ENCODE results near the gene RECQL5.
A peak's percentile ranks its signal among the peaks of the same experiment; 100 is the strongest.
"Not testable (repeated sequence)": the region's sequence is repeated elsewhere in the genome, so short reads cannot be mapped to it uniquely, and the experiment has no call there.

RECQL5 gene

DNA sequence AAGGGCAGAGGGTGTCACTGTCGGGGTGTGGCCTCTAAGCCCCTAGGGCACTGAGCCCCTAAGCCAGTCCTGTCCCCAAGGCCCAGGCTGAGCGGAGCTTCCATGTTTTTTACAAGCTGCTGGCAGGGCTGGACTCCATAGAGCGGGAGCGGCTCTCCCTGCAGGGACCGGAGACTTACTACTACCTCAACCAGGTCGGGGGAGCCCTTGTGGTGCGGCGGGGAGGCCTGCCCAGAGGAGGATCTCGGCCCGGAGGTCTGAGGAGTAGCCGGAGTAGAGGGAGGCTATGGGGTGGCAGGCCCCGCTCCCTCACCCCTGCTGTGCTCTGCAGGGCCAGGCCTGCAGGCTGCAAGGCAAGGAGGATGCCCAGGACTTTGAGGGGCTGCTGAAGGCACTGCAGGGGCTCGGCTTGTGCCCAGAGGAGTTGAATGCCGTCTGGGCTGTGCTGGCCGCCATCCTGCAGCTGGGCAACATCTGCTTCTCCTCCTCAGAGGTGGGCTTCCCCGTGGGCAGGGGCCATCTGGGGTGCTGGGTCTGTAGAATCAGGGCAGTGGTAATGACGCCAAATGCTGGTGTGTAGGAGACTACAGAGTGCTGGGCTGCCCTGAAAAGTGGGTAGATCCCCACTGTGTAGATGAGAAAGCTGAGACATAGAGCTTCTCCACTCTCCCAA is 74.5 kb downstream of the RECQL5 start:
- no peak for DNase-seq (ENCODE audit: low spot score)

DNA sequence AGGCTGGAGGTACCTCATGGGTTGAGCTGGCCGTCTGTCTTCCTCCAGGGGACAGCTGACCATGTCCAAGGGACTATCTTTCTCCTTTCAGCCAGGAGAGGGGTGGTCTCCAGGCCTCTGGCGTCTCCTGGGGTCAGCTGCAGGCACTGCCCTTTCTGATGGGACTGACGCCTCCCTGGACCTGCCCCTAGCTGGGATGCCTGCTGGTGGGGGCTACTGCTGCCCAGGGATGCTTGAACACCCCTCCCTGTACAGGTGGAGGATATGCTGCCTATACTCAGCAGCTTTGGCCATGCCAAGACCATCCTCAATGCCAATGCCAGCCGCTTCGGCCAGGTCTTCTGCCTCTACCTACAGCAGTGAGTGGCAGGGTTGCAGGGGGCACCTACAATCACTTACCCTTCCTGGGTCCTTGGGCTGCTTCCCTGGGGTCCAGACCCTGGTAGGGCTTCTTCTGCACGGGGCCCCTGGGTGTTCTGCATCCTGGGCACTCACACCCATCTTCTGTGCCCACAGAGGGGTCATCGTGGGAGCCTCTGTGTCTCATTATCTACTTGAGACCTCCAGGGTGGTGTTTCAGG is 75.1 kb downstream of the RECQL5 start:
- DNase-seq (ENCODE audit: low spot score), result no peak

DNA sequence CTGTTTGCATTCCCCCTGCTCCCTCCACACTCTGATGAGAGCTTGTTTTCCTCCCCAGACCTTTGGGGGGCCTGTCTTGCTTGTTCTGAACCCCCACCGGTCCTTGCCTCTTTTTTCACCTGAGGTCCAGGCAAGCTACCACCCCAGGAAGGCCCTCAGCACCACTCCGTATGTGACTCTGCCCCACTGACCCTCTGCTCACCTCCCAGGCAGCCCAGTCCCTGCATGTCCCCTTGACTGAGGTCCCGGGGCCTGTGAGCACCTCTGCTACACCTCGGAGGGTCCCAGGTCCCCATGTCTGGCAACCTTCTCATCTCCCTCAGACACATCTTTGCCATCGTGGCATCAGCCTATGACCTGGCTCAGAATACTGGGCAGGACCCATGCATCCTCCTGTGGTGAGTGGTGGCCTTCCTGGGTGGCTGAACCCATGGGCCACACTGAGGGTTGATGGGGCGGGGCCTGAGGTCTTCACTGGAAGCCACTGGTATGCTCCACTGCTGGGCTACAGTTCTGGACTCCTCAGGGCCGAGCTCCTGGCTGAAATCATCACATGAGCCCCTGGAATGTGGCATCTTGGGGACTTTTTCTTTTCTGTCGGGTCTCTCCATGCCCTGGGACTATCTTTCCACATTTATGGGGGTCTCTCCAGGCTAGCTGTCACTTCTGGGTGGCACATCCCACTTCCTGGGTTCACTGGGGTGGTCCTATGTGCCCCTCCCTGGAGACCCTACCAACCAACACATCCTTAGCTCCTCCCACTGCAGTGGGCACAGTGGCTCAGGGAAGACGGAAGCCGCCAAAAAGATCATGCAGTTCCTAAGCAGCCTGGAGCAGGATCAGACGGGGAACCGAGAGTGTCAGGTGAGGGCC is 75.9 kb downstream of the RECQL5 start:
- no peak for DNase-seq (ENCODE audit: low spot score)

DNA sequence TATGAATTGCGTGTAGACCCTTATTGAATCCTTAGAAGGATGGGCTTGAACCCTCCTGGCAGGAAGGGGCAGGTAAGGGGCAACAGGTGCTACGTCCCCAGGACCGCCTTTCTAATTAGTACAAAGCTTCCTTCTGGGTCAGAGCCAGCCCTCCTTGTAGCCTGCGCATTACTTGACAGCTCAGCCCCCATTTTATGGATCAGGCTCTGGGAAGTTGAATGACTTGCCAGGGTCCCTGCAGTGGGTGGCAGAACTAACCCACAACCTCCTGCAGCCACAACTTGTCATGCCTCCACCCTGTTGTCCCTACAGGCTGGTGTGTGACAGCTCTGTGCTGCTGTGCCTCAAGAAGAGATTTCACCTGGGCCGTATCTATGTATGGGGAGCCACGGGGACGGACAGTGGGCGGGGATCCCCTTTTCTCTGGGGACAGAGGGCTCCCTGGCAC is 76.6 kb downstream of the RECQL5 start:
- DNase-seq (ENCODE audit: low spot score), result no peak

DNA sequence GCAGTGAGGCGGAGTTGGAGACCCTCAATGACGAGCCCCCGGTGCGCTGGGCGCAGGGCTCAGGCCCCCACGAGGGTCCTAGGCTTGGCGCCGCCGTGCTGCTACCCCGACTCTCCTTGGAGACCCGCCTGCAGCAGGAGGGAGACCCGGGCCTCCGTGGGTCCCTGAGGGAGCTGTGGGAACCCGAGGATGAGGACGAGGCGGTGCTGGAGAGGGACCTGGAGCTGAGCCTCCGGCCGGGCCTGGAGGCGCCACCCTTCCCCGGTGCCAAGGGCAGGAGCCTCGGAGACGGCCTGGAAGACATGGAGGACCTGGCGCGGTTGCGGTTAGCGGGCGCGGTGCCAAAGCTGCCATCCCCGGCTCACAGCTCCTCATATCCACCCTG is 77.0 kb downstream of the RECQL5 start:
- no peak for DNase-seq (ENCODE audit: low spot score)

DNA sequence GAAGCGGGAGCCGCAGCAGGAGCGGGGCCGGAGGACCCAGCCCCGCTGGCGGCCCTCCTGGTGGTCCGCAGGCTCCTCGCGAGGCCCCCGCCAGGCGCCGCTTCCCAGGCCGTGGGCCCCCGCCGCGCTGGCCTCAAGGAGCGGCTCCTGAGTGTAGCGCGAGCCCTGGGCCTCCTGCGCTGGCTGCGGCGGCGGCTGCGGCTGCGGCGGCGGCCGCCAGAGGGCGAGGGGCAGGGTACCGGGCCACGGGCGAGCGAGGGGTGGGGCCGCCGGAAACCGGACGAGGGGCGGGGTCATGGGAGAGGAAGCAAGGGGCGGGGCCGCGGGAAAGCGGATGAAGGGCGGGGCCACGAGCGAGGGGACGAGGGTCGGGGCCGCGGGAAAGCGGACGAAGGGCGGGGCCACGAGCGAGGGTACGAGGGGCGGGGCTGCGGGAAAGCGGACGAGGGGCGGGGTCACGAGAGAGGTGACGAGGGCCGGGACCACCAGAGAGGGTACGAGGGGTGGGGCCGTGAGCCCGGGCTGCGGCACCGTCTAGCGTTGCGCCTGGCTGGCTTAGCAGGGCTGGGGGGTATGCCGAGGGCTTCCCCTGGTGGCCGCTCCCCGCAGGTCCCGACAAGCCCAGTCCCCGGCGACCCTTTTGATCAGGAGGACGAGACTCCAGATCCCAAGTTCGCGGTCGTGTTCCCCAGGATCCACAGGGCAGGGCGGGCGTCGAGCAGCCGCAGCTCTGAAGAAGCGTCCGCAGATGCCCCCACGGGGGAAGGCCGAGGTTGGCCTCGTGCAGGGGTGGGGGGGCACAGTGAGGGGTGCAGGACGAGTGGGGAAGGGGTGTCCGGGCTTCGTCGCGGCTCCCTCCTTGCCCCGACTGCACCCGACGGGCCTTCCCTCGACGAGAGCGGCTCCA is 77.7 kb downstream of the RECQL5 start:
- peak; percentile 99 for DNase-seq (ENCODE audit: low spot score)

DNA sequence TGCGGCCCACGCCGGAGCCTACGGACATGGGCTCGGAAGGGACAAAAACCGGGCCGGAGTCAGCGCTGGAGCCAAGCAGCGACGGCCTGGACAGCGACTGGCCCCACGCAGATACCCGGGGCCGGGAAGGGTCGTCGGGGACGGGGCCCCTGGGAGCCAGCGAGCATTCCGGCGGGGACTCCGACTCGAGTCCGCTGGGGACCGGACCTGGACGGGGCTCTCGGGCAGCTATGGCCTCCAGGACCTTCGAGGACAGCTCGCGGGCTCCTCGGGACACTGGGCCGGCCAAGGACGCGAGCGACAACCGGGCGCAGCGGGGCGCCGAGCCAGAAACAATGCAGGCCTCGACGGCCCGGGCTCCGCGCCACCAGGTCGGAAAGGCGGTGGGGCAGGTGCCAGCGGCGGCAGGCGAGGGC is 78.3 kb downstream of the RECQL5 start:
- no peak for DNase-seq (ENCODE audit: low spot score)

DNA sequence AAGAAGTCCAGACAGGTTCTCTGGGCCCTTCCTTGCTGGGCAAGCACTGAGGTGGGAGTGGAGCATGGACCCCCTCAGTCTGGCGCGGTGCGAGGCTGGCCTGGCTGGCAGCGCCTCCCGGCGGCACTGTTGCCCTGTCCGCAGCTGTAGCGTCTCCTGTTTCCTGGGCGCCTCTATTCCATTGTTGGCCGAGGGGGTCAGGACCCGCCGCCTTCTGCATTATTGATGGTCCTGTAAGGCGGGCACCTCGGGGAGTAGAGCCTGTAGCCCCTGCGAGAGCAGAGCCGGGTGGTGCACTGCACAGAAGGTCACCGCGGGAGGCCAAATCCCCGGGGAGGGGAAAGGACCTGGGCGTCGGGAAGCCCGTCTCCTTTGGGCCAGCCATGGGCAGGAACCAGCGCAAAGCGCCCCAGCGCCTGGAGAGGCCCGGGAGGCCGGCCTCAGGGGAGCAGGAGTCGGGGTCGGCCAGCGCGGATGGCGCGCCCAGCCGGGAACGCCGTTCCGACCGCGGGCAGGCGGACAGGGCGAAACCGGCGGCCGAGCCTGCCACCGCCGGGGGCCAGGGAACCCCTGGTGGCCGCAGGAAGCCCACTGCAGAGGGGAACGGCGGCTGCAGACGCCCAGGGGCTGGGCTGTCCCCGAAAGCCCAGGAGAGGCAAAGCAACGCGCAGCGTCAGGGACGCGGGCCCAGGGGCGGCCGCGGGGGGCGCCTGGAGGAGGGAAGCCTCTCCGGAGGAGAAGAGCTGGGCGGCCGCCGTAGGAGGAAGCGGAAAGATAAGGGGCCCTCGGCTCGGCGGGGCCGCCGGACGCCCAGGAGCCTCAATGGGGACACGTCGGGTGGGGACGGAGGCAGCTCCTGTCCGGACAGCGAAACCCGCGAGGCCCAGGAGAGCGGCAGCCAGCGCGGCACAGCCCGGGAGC is 79.0 kb downstream of the RECQL5 start, which contains the start of gene MYO15B:
TSS of gene MYO15B (plus strand) at position 126 of the 921 bp plus-strand sequence. CDS start at position 384, 258 bp downstream.
- DNase-seq (ENCODE audit: low spot score), result peak; percentile 86

DNA sequence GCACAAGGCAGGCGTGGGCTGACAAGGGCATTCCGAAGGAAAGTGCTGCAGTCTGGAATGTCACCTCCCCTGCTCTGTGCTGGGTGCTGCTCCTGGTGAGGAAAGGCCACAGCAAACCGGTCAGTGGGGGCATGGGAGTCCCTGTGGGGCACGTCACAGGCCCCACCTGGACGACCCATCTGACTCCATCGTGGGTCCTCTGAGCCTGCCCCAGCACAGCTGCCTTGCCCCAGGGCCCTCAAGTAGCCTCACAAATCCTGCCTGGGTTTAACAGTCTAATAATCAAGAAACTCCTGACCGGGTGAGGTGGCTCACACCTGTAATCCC is 82.1 kb downstream of the RECQL5 start:
- no peak for DNase-seq (ENCODE audit: low spot score)

DNA sequence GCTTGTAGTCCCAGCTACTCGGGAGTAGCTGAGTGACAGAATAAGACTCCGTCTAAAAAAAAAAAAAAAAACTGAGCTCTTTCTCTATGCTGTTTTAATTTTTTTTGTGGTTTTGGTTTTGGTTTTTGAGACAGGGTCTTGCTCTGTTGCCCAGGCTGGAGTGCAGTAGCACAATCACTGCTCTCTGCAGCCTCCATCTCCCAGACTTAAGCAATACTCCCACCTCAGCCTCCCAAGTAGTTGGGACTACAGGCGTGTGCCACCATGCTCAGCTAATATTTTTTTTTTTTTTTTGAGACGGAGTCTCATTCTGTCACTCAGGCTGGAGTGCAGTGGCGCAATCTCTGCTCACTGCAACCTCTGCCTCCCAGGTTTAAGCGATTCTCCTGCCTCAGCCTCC is 83.8 kb downstream of the RECQL5 start:
- not testable (repeated sequence) for DNase-seq (ENCODE audit: low spot score)

DNA sequence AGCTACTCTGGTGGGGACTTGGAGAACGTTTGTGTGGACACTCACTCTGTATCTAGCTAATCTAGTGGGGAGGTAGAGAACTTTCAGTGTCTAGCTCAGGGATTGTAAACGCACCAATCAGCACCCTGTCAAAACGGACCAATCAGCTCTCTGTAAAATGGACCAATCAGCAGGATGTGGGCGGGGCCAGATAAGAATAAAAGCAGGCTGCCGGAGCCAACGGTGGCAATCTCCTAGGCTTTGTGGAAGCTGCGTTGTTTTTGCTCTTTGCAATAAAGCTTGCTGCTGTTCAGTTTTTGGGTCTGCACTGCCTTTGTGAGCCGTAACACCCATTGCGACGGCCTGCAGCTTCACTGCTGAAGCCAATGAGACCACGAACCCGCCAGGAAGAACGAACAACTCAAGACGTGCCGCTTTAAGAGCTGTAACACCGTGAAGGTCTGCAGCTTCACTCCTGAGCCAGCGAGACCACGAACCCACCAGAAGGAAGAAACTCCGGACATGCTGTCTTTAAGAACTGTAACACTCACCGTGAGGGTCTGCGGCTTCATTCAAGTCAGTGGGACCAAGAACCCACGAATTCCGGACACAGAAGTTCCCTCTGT is 85.7 kb downstream of the RECQL5 start:
- DNase-seq (ENCODE audit: low spot score), result not testable (repeated sequence)

Data from iPS-NIHi11 (cell line).